Naive B cell (primary cell): ENCODE data around the gene CACNG1. TPM values are rescaled to one million over a fixed set of nuclear protein-coding genes. Genes with fewer than 3 reads are reported as not detected.

Experiments used
- ATAC-seq, 2 donors: fragments of 150-1000 bp; cut with Tn5 transposase; 2 replicates each; pipeline ENCODE4 v1.10.0; 2021; ENCODE audit warnings: low read depth in 2 of 2, mild to moderate bottlenecking in 2 of 2, moderate library complexity in 2 of 2
- DNase-seq: peaks from one replicate; pipeline ENCODE4 v3.0.0; 2022
- H3K27ac Mint-ChIP-seq, 6 donors: one replicate each; pipeline ENCODE4 v1.8.0; 2020 to 2022; ENCODE audit warnings: mild to moderate bottlenecking in 6 of 6, mixed read lengths in 6 of 6, moderate library complexity in 5 of 6, inconsistent platforms in 2 of 6
- H3K27me3 Mint-ChIP-seq, 3 donors: one replicate each; pipeline ENCODE4 v1.8.0; 2021 to 2022; ENCODE audit warnings: mixed read lengths in 3 of 3, mild to moderate bottlenecking in 1 of 3
- H3K36me3 Mint-ChIP-seq, 2 donors: one replicate each; pipeline ENCODE4 v1.8.0; 2020 to 2022; ENCODE audit warnings: mixed read lengths in 2 of 2, inconsistent platforms in 1 of 2, mild to moderate bottlenecking in 1 of 2
- H3K4me1 Mint-ChIP-seq, 3 donors: one replicate each; pipeline ENCODE4 v1.8.0; 2020 to 2022; ENCODE audit warnings: mixed read lengths in 3 of 3, inconsistent platforms in 1 of 3, mild to moderate bottlenecking in 1 of 3, moderate library complexity in 1 of 3
- H3K4me3 Mint-ChIP-seq, 8 donors: one replicate each; pipeline ENCODE4 v1.8.0; 2020 to 2022; ENCODE audit warnings: mild to moderate bottlenecking in 8 of 8, mixed read lengths in 8 of 8, moderate library complexity in 8 of 8, inconsistent platforms in 2 of 8
- H3K9me3 Mint-ChIP-seq, 7 donors: one replicate each; pipeline ENCODE4 v1.8.0; 2020 to 2022; ENCODE audit warnings: mixed read lengths in 7 of 7, mild to moderate bottlenecking in 5 of 7, inconsistent platforms in 2 of 7, moderate library complexity in 1 of 7
- polyA plus RNA-seq, 6 donors: library from polyadenylated mRNA; unstranded; fragments of 300-500 nt; fragmentation: Illumina TruSeq; gene quantifications; one replicate each; pipeline ENCODE4 v1.2.3, GENCODE V29; 2021; ENCODE audit warnings: low read depth in 6 of 6

Gene CACNG1
- polyA plus RNA-seq, 6 donors from 2014 or later = not detected

DNA sequence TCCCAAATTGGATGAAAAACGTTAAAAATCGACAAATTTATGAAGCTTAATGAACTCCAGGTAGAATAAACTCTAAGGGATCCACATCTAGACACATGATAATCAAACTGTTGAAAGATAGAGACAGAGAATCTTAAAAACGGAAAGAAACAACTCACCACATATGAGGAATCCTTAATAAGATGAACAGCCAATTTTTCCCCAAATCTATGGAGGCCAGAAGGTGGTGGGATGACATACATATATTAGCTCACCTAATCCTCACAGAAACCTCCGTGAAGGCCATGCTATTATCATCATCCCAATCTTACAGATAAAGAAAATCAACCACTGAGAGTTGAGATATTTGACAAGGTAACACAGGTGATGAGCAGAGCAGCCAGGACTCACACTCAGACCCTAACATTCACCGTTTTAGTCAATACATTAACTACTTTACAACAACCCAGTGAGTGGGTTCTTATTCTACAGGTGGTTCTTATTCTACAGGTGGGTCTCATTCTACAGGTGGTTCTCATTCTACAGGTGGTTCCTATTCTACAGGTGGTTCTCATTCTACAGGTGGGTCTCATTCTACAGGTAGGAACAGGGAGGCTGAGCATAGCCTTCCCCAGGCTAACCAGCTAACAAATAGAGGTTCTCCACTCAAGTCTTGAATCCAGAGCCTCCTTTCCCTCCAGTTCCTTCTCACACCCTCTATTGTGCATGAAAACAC lies 4.8 kb downstream of the CACNG1 start:
- Mint-ChIP-seq H3K36me3 (peaks cover 4 to 26% of the 10 kb centered on the region in 2 donors), H3K4me1 (no peaks in the 10 kb centered on the region), H3K9me3 (peaks cover 7 to 39% (median 23%) of the 10 kb centered on the region in 7 donors), H3K4me3 (no peak overlapping the region), H3K27ac (no peak overlapping the region), H3K27me3 (peaks cover 0 to 8% (median 0%) of the 10 kb centered on the region in 3 donors)
- DNase-seq (no peak), ATAC-seq (no peak)

DNA sequence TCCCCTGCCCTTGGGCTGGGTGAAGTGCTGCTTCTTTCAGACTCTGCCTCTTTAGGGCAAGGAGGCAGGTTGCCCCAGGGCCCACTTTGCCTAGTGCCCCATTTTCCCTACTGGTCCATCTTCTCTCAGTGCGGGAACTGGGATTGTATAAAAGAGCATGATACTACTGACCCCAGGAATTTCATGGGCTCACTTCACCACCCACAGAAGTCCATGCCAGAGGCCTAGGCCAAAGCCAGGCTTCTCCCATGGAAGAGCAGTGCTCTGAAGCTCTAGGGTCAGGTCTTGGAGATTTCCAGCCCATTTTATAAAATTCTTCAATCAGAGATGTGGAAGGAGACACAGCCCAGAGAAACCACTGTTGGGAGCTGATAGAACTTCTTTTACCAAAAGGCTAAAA lies 5.7 kb downstream of the CACNG1 start:
- peaks cover 4 to 34% of the 10 kb centered on the region in 2 donors for H3K36me3 Mint-ChIP-seq
- peaks cover 0 to 8% (median 0%) of the 10 kb centered on the region in 3 donors for H3K27me3 Mint-ChIP-seq
- H3K4me1 Mint-ChIP-seq = peaks cover 0 to 6% (median 0%) of the 10 kb centered on the region in 3 donors
- H3K27ac Mint-ChIP-seq = no peak overlapping the region
- ATAC-seq (no peak), DNase-seq (no peak)
- no peak overlapping the region for H3K4me3 Mint-ChIP-seq
- H3K9me3 Mint-ChIP-seq = peaks cover 7 to 39% (median 23%) of the 10 kb centered on the region in 7 donors

DNA sequence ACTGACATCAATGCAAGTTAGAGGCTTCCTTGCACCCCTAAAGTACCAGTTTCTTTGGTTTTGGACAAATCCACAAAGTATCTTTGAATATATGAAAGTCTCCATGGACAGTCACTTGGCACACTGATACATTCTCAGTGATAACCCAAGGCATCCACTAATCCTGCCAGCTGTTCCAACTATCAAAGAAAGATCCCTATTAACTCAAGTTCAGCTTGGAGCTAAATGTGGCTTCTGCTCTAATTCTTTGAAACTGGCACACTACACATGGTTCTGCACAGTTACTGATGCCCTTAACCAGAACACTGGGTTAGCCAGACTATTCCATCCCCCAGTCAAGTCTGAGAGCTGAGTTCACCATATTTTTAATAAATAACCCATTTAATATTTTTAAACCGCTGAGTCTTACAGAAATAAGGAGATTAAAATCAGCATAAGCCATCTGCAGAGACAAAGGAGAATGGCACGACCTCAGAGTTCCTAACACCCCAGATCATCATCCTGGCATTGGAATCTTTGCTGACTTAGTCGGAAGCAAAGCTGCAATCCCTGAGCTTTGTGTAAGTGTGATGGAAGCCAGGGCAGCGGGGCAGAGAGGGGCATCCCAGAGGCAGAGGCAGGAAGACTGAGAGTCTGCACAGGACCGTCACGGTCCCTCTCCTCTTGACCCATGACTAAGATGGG lies 6.3 kb downstream of the CACNG1 start:
- no peak for DNase-seq
- H3K27ac Mint-ChIP-seq = no peak overlapping the region
- peaks cover 7 to 39% (median 23%) of the 10 kb centered on the region in 7 donors for H3K9me3 Mint-ChIP-seq
- peaks cover 0 to 6% (median 0%) of the 10 kb centered on the region in 3 donors for H3K4me1 Mint-ChIP-seq
- peaks cover 4 to 34% of the 10 kb centered on the region in 2 donors for H3K36me3 Mint-ChIP-seq
- H3K27me3 Mint-ChIP-seq = peaks cover 0 to 8% (median 0%) of the 10 kb centered on the region in 3 donors
- no peak overlapping the region for H3K4me3 Mint-ChIP-seq
- no peak for ATAC-seq

DNA sequence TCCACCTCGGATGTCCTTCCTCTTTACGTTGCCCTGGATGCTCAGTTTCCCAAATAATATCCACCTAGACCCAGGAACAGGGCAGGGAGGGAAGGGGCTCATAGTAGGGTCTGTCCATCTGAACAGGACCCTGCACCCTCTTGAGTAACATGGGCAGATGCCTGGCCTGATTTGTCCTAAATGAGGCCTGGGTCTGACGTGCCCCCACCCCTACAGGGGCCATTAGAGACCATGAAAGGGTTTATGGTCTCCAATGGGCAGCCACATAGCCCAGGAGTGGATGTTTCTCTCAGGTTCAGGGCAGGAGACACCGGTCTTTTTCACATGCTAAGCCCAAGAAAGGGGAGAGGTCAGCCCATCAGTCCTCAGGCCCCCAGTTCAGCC lies 6.8 kb downstream of the CACNG1 start:
- DNase-seq (no peak), ATAC-seq (no peak)
- Mint-ChIP-seq H3K4me3 (no peak overlapping the region), H3K27ac (no peak overlapping the region), H3K4me1 (peaks cover 0 to 6% (median under 1%) of the 10 kb centered on the region in 3 donors), H3K36me3 (peaks cover 4 to 34% of the 10 kb centered on the region in 2 donors), H3K9me3 (peaks cover 7 to 39% (median 23%) of the 10 kb centered on the region in 7 donors), H3K27me3 (peaks cover 0 to 8% (median 0%) of the 10 kb centered on the region in 3 donors)

DNA sequence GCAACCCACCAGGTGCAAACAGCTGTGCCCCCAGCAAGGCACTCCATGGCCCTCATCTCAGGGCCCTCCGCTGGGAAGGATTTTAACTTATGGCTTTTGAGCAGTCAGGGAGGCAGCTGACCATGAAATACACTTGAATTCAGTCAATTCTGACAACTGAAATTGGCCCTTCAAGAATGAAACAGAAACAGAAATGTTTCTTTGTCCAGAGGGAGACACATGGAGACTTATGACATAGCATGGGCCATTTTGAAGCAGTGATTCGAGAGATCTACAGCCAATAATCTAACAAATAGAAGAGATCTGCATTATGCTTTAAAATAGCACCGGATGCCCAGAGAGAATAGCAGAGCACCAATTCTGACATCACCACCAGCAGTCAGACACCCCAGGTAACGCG lies 7.5 kb downstream of the CACNG1 start:
- Mint-ChIP-seq H3K27ac (peak overlapping the region in 1 of 6 donors; percentile 20), H3K4me1 (peaks cover 5 to 11% (median 8%) of the 10 kb centered on the region in 3 donors), H3K4me3 (no peak overlapping the region), H3K36me3 (peaks cover 3 to 30% of the 10 kb centered on the region in 2 donors), H3K27me3 (peaks cover 0 to 4% (median 0%) of the 10 kb centered on the region in 3 donors), H3K9me3 (peaks cover 7 to 37% (median 23%) of the 10 kb centered on the region in 7 donors)
- ATAC-seq (no peak), DNase-seq (no peak)

DNA sequence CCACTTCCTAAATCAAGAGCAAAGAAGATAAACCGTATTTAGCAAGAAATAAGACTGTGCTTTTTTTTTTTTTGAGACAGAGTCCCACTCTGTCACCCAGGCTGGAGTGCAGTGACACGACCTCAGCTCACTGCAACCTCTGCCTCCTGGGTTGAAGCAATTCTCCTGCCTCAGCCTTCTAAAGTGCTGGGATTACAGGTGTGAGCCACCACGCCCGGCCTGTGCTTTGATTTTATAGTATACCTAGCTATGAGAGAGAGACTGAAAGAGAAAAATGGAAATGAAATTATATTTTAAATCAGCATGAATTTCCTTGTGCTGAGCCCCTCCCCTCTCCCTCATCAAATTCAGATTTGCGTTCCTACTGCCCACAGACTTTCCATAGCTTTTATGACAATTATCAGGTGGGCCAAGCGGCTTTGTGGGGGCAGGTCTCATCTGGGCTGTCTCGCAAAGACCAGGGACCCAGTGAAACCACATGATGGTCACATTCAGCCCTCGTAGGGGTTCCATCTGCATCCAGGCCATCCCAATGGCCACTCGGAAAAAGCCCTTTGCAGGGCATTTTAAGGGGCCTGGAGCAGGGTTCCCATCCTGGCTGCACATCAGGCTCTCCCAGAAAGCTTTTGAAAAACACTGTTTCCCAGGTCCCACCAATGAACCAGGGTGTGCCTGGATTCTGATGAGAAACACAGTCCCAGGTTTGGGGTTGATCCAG lies 8.5 kb downstream of the CACNG1 start:
- Mint-ChIP-seq H3K27ac (no peak overlapping the region), H3K4me1 (peaks cover 5 to 11% (median 8%) of the 10 kb centered on the region in 3 donors), H3K27me3 (no peaks in the 10 kb centered on the region), H3K9me3 (peaks cover 5 to 26% (median 18%) of the 10 kb centered on the region in 7 donors), H3K36me3 (peaks cover 0 to 20% of the 10 kb centered on the region in 2 donors), H3K4me3 (peak overlapping the region in 1 of 8 donors; percentile 35)
- DNase-seq (no peak), ATAC-seq (no peak)

DNA sequence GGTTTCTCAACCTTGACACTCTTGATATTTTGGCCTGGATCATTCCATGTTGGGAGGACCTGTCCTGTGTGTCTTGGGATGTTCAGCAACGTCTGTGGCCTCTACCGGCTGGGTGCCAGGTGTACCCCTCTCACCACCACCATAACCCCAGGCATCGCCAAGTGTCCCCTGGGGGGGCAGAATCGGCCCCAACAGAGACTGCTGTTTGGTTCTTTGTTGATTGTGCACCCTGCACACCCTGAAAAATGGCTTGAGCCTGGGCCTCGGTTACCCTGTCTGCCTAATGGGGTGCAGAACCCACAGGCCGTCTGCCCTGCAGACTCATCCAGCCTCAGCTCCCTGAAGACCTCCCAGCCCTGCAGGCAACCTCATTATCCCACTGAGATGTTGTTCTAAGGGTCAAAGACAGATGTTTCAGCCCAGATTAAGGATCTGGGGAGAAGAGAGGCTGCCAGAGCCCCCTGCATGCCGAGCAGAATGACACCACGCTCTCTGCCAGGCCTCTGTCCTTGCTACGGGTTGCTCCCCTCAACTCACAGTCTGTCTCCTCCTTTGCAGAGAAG lies 9.2 kb downstream of the CACNG1 start:
- Mint-ChIP-seq H3K27me3 (no peaks in the 10 kb centered on the region), H3K36me3 (peaks cover 0 to 13% of the 10 kb centered on the region in 2 donors), H3K27ac (peak overlapping the region in 1 of 6 donors; percentile 51), H3K4me3 (no peak overlapping the region), H3K9me3 (peaks cover 4 to 20% (median 11%) of the 10 kb centered on the region in 7 donors), H3K4me1 (peaks cover 5 to 11% (median 8%) of the 10 kb centered on the region in 3 donors)
- ATAC-seq (no peak), DNase-seq (no peak)

DNA sequence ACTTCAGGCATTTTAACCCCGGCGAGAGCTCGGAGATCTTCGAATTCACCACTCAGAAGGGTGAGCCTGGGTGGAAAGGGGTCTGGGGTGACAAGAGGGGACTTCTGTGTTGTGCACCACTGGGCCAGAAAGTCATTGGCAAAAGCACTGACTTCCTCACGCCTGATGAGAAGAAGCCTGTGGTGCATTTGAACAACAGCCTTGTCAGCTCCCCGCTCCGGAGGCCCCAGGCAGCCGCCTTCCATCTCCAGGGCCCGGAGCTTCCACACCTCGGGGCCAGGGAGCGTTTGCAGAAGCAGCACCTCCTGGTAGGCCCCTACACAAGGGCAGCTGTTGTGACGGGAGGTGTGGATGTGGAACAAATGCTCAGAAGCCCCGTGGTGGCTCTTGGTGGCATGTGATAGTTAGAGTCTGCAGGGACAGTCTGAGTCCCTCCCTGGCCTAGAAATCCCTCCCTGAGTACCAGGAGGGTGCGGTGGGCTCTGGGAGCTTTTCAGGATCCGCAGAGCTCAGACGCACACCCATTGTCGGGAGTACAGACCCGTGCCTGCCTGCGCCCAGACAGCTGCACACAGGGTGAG lies 9.7 kb downstream of the CACNG1 start:
- H3K27ac Mint-ChIP-seq = peak overlapping the region in 1 of 6 donors; percentile 51
- peaks cover 0 to 14% (median 7%) of the 10 kb centered on the region in 7 donors for H3K9me3 Mint-ChIP-seq
- peaks cover 0 to 7% of the 10 kb centered on the region in 2 donors for H3K36me3 Mint-ChIP-seq
- H3K27me3 Mint-ChIP-seq = no peaks in the 10 kb centered on the region
- no peak for DNase-seq
- peaks cover 5 to 11% (median 8%) of the 10 kb centered on the region in 3 donors for H3K4me1 Mint-ChIP-seq
- H3K4me3 Mint-ChIP-seq = no peak overlapping the region
- no peak for ATAC-seq

DNA sequence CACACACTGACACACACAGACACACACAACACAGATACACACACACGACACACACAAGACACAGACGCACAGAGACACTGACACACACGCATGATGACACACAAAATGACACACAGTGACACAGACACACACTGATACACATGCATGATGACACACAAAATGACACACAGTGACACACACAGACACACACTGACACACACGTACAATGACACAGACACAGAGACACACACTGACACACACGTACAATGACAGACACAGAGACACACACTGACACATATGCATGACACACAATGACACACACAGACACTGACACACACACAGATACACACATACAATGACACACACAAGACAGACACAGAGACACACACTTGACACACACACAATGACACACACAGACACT lies 10.3 kb downstream of the CACNG1 start:
- H3K27ac Mint-ChIP-seq = no peak overlapping the region
- H3K36me3 Mint-ChIP-seq = peaks cover 0 to 7% of the 10 kb centered on the region in 2 donors
- peaks cover 5 to 11% (median 8%) of the 10 kb centered on the region in 3 donors for H3K4me1 Mint-ChIP-seq
- ATAC-seq (no peak), DNase-seq (no peak)
- H3K4me3 Mint-ChIP-seq = peak overlapping the region in 1 of 8 donors; percentile 48
- H3K27me3 Mint-ChIP-seq = no peaks in the 10 kb centered on the region
- peaks cover 0 to 9% (median 4%) of the 10 kb centered on the region in 7 donors for H3K9me3 Mint-ChIP-seq

DNA sequence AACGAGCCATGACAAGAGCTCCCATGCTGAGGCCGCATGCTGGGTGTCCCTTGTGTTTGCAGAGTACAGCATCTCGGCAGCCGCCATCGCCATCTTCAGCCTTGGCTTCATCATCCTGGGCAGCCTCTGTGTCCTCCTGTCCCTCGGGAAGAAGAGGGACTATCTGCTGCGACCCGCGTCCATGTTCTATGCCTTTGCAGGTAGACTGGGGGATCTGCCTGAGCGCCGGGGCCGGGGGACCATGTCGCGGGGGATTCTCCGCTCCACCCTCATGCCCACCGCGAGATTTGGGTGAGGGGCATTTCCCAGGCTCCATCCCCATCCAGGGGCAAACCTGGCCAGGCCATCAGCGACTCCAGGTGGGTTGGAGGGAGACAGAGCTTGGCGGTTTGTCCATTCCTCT lies 10.7 kb downstream of the CACNG1 start:
- no peaks in the 10 kb centered on the region for H3K27me3 Mint-ChIP-seq
- peaks cover 5 to 11% (median 8%) of the 10 kb centered on the region in 3 donors for H3K4me1 Mint-ChIP-seq
- ATAC-seq = no peak
- no peak for DNase-seq
- H3K9me3 Mint-ChIP-seq = peaks cover 0 to 5% (median 3%) of the 10 kb centered on the region in 7 donors
- peak overlapping the region in 1 of 6 donors; percentile 56 for H3K27ac Mint-ChIP-seq
- H3K4me3 Mint-ChIP-seq = peak overlapping the region in 1 of 8 donors; percentile 48
- H3K36me3 Mint-ChIP-seq = peaks cover 0 to 8% of the 10 kb centered on the region in 2 donors

DNA sequence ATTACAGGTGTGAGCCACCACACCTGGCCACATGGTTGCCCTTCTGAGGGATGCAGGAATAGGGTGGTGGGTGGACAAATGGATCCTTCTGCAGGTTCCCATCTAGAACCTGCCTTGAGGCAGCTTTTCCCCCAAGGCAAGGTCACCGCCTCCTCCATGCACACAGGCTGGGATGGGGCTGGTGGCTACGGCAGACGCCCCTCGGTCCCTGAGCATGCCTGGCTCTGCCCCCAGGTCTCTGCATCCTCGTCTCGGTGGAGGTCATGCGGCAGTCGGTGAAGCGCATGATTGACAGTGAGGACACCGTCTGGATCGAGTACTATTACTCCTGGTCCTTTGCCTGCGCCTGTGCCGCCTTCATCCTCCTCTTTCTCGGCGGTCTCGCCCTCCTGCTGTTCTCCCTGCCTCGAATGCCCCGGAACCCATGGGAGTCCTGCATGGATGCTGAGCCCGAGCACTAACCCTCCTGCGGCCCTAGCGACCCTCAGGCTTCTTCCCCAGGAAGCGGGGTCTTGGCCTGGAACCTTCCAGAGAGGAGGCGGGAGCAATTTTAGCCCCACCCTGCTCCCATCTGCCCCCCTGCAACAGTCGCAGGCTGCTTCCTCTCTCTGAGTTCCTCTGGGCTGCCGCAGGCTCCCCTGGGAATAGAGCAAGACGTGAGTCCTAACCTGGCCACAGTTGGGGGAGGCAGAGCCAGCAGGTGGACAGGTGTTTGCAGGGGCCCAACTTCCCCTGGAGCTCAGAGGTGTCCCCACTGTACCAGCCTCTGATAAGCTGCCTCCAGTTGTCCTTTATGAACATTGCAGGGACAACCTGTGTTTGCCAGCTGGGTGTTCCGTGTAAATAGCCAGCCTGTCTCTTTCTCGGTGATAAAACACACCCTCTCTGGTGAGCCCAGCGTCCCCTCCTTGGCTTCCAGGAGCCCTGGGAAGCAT lies 11.7 kb downstream of the CACNG1 start:
- DNase-seq = no peak
- H3K36me3 Mint-ChIP-seq = peaks cover 0 to 15% of the 10 kb centered on the region in 2 donors
- no peak overlapping the region for H3K4me3 Mint-ChIP-seq
- no peaks in the 10 kb centered on the region for H3K27me3 Mint-ChIP-seq
- H3K9me3 Mint-ChIP-seq = peaks cover 0 to 6% (median 0%) of the 10 kb centered on the region in 7 donors
- H3K27ac Mint-ChIP-seq = peak overlapping the region in 2 of 6 donors; percentile 44 to 84
- no peak for ATAC-seq
- peaks cover 5 to 11% (median 8%) of the 10 kb centered on the region in 3 donors for H3K4me1 Mint-ChIP-seq
